Large intestine (tissue), 3 donors: Measurements from ENCODE around the gene CCNQ. TPM values are rescaled to one million over a fixed set of nuclear protein-coding genes. Genes with fewer than 3 reads are reported as not detected.

ENCODE experiments used
- DNase-seq, 2 donors: peaks; one replicate each; pipeline versions ENCODE4 v3.0.0 to v3.0.0-alpha.2; 2013
- H3K27ac ChIP-seq: one replicate; pipeline ENCODE4 v1.5.1; 2013; ENCODE audit warnings: low read length
- H3K27me3 ChIP-seq: 2 replicates; pipeline ENCODE4 v1.6.1; 2013; ENCODE audit warnings: low read length; ENCODE audit not compliant: control insufficient read depth, insufficient read depth
- H3K36me3 ChIP-seq: 2 replicates; pipeline ENCODE4 v1.6.1; 2013; ENCODE audit warnings: low read length; ENCODE audit not compliant: control insufficient read depth, insufficient read depth
- H3K4me1 ChIP-seq: one replicate; pipeline ENCODE4 v1.6.1; 2013; ENCODE audit warnings: low read length; ENCODE audit not compliant: control insufficient read depth, insufficient read depth
- H3K4me3 ChIP-seq: one replicate; pipeline ENCODE4 v1.5.1; 2013; ENCODE audit warnings: low read length
- H3K9me3 ChIP-seq: one replicate; pipeline ENCODE4 v1.6.1; 2013; ENCODE audit warnings: mild to moderate bottlenecking, low read depth, low read length, moderate library complexity; ENCODE audit not compliant: control insufficient read depth
- WGBS: methylation state at CpG from one replicate; pipeline ENCODE4 v1.1.5; 2013; ENCODE audit warnings: low lambda C conversion rate; ENCODE audit not compliant: insufficient coverage; 5-methylcytosine and 5-hydroxymethylcytosine counted together
- polyA plus RNA-seq: library from polyadenylated mRNA; unstranded; fragments of 120-200 nt; gene quantifications from one replicate; pipeline ENCODE4 v1.2.1, GENCODE V29; 2013

CCNQ gene
- polyA plus RNA-seq, 1 donor: 15.9 TPM

DNA sequence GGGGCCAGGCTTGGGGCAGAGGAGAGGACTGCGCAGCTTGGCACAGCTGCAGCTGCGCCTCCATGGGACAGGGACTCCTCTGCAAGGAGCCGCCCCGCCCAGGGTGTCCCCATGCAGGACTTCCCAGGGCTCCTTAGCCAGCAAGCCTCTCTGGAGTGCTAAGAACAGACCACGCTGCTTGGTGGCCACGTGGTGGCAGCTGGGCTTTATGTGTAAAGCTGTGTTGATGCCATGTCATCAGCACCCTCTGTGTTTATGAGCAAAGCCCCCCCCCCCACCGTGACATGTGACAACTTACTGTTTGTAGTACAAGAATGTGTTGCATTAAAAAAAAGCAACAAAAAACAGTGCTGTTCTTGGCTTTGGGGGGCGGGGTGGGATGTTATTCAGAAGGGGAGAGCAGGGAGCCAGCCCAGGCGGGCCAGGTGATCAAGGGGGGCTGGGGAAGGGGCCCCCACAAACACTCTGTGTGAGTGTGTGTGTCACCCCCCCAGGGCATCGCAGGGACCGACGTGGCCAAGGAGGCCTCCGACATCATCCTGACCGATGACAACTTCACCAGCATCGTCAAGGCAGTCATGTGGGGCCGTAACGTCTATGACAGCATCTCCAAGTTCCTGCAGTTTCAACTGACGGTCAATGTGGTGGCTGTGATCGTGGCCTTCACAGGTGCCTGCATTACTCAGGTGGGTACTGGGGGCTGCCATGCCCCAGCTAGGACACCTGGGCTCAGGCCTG lies 41.2 kb downstream of the CCNQ start:
- no peak for DNase-seq
- Histone ChIP-seq H3K27me3 (no peaks in the 10 kb centered on the region), H3K4me1 (peaks cover 4% of the 10 kb centered on the region), H3K27ac (no peak overlapping the region), H3K36me3 (no peaks in the 10 kb centered on the region), H3K9me3 (no peaks in the 10 kb centered on the region), H3K4me3 (no peak overlapping the region)
- WGBS: no CpG with 5 or more reads among the region's 19 CpGs

DNA sequence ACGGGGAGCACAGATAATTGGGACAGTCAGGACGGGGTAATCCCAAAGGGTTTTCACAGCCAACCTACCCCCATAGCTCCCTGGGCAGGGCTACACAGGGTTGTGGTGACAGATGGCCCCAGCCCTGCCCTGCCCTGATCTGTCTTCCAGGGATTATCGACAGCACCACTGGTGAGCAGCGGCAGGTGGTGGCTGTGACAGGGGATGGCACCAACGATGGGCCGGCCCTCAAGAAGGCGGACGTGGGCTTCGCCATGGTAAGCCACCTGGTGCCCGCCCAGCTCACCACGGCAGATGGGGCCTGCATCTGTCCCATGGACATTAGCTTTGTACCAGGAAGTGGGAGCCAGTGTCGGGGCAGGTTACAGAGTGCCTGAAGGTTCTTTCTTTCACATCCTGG lies 42.2 kb downstream of the CCNQ start:
- no peak overlapping the region for H3K27ac ChIP-seq
- peak in 1 of 2 donors; percentile 6 for DNase-seq
- WGBS: no CpG with 5 or more reads among the region's 12 CpGs

DNA sequence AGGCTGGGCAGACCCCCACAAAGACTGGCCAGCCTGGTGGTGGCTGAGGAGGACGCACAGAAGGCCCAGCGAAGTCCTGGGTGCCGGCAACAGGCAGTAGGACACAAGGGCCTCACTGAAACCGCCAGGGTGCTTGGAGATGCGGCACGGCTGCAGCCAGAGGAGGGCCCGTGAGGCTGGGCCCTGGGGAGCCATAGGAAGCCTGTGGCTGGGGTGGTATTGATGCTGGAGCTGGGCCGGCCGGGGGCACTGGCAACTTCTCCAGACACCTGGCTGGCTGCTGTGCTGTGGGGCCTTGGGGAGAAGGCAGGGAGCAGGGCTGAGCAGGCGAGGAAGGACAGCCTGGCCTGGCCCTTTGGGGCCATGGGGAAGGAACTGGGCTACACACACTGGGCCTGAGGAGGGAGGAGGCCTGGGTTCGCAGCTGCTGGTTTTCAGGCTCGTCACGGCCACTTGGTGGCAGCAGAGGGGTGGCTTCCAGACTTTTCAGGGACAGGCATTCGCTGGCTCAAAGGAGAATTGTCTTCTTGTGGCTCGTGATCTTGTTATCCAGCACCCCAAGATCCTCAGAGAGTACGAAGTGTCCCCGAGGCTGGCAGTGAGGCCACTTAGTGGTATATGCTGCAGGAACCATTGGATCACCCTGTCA lies 44.3 kb downstream of the CCNQ start:
- Histone ChIP-seq H3K36me3 (no peaks in the 10 kb centered on the region), H3K27me3 (no peaks in the 10 kb centered on the region), H3K4me3 (no peak overlapping the region), H3K27ac (no peak overlapping the region), H3K4me1 (peaks cover 9% of the 10 kb centered on the region), H3K9me3 (no peaks in the 10 kb centered on the region)
- WGBS: no CpG with 5 or more reads among the region's 17 CpGs
- DNase-seq: peak; percentile 52 to 54

More for the DNA sequence above, 42.2 kb downstream of the CCNQ start:
- Histone ChIP-seq H3K27me3 (no peaks in the 10 kb centered on the region), H3K4me3 (no peak overlapping the region), H3K36me3 (no peaks in the 10 kb centered on the region), H3K4me1 (peaks cover 4% of the 10 kb centered on the region), H3K9me3 (no peaks in the 10 kb centered on the region)

DNA sequence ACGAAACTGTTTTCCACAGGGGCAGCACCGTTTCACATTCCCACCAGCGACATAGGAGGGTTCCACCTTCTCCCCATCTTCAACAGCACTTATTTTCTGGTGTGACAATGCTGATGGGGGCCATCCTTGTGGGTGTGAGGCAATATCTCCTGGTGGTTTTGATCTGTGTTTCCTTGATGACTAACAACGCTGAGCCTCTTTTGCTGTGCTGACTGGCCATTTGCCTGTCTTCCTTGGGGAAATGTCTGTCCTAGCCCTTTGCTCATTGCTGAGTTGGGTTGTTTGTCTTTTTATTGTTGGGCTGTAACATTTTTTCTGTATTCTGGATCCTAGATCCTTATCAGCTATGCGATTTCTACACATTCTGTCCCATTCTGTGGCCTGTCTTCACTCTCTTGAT lies 47.8 kb downstream of the CCNQ start:
- Histone ChIP-seq H3K4me1 (peaks cover 9% of the 10 kb centered on the region), H3K9me3 (no peaks in the 10 kb centered on the region), H3K27ac (no peak overlapping the region), H3K27me3 (no peaks in the 10 kb centered on the region), H3K36me3 (no peaks in the 10 kb centered on the region), H3K4me3 (no peak overlapping the region)
- no peak for DNase-seq
- no CpG with 5 or more reads among the region's 5 CpGs for WGBS

DNA sequence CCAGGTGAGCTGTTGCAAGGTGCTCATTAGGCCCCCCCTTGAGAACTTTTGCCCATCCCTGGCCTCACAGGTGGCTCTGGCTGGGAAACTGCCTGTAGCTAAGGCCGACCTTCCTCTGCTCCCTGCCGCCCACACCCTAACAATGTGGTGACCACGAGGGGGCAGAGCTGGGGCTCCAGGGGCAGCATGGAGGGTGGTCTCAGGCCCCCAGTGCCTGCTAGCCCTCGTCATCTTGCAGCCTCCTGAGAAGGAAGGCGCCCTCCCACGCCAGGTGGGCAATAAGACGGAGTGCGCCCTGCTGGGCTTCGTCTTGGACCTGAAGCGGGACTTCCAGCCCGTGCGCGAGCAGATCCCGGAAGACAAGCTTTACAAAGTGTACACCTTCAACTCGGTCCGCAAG lies 49.1 kb downstream of the CCNQ start:
- no peak for DNase-seq
- H3K36me3 ChIP-seq: no peaks in the 10 kb centered on the region
- H3K27ac ChIP-seq: no peak overlapping the region
- H3K4me1 ChIP-seq: peaks cover 9% of the 10 kb centered on the region
- H3K27me3 ChIP-seq: no peaks in the 10 kb centered on the region
- H3K4me3 ChIP-seq: no peak overlapping the region
- no peaks in the 10 kb centered on the region for H3K9me3 ChIP-seq
- WGBS: no CpG with 5 or more reads among the region's 16 CpGs

DNA sequence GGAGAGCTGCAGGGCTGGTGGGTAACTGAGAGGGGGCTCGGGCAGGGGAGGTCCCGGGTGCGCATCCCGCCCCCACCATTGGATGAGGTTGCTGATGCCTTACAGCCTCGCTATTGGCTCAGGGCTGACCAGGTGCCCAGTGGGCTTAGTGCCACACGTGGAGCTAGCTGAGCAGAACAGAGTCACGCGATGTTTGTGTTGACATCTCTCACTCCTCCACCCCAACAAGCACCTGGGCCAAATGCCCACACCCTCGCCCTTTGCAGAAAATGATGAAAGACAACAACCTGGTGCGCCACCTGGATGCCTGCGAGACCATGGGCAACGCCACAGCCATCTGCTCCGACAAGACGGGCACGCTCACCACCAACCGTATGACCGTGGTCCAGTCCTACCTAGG lies 49.7 kb downstream of the CCNQ start:
- no peaks in the 10 kb centered on the region for H3K27me3 ChIP-seq
- WGBS: no CpG with 5 or more reads among the region's 17 CpGs
- H3K4me3 ChIP-seq: no peak overlapping the region
- DNase-seq: no peak
- H3K9me3 ChIP-seq: no peaks in the 10 kb centered on the region
- no peak overlapping the region for H3K27ac ChIP-seq
- H3K4me1 ChIP-seq: peaks cover 13% of the 10 kb centered on the region
- H3K36me3 ChIP-seq: no peaks in the 10 kb centered on the region

DNA sequence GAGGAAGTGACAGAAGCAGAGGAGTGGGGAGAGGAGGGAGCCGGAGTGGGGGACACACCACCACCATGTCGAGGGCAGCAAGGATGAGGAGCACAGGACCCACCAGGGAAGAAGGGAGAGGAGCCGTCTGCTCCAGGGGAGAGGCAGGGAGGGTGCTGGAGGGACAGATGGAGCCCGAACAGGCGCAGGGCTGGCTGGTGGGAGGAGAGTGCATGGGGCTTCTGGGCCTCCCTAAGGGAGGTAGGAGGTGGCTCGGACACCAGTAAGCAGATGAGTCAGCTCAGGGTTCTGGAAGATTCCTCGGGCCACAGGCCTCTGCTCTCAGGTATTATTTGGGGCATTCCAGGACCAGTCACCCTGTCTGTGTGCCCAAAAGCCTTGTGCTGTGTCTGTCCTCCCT lies 51.7 kb downstream of the CCNQ start:
- H3K9me3 ChIP-seq: no peaks in the 10 kb centered on the region
- no peak overlapping the region for H3K27ac ChIP-seq
- no peaks in the 10 kb centered on the region for H3K36me3 ChIP-seq
- H3K4me3 ChIP-seq: no peak overlapping the region
- DNase-seq: no peak
- no CpG with 5 or more reads among the region's 7 CpGs for WGBS
- H3K4me1 ChIP-seq: peaks cover 22% of the 10 kb centered on the region
- H3K27me3 ChIP-seq: no peaks in the 10 kb centered on the region

DNA sequence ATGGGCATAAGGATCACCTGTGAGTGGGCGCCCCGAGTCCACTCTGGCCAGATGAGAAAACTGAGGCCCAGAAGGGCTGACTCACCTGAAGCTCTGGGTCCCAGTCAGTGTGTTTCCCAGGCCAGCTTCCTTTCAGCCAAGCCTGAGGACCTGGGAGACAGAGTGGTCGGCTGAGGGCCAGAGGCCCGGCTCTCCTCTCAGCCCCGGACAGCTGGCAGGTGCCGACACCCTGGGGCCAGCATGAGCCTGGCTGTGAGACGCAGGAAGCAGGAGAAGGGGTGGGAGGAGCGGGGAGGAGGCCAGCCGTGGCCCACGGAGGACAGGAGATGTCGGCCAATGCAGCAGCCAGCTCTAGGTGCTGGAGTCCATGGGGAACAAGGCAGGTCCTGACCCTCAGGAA lies 52.6 kb downstream of the CCNQ start:
- Histone ChIP-seq H3K27me3 (no peaks in the 10 kb centered on the region), H3K36me3 (no peaks in the 10 kb centered on the region), H3K27ac (no peak overlapping the region), H3K9me3 (no peaks in the 10 kb centered on the region), H3K4me1 (peaks cover 22% of the 10 kb centered on the region), H3K4me3 (no peak overlapping the region)
- no peak for DNase-seq
- WGBS: no CpG with 5 or more reads among the region's 11 CpGs

DNA sequence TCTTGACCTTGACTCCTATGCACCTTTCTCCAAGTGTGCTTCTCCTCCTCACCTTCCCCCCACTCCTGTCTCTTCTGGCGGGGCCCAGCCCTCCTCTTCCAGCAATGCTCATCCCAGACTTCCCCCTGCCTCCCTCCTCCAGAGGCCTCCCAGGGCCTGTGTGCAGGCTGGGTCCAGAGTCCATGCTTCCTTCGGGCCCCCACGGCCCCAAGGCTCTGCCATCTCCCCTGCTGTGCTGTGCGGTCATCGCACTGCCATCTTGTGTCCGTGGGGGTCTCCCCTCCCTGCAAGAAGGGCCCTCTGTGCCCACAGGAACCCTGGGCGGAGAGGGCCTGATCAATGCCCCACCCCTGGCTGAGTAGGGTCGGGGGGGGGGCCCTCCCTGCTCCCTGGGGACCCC lies 54.2 kb downstream of the CCNQ start:
- WGBS: no CpG with 5 or more reads among the region's 8 CpGs
- Histone ChIP-seq H3K4me1 (peaks cover 18% of the 10 kb centered on the region), H3K36me3 (no peaks in the 10 kb centered on the region), H3K9me3 (no peaks in the 10 kb centered on the region), H3K27ac (peak overlapping the region; percentile 42), H3K27me3 (no peaks in the 10 kb centered on the region), H3K4me3 (no peak overlapping the region)
- peak; percentile 65 to 80 for DNase-seq

DNA sequence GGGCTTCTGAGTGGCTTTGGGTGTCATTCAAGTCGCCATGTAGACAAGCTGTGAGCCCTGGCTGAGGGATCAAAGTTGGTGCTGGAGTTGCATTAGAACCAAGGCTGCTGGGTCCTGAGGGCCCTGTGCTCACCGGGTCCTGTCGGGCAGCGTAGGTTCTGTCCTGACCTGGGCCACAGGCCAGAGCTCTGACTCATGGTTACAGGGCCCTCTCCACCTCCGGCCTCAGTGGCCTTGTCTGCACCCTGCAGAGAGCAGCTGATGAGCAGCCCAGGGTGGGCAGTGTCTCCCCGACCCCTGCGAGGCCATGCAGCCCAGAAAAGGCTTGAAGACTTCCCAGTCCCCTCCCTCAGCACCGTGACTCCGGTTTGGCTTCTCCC lies 59.0 kb downstream of the CCNQ start:
- Histone ChIP-seq H3K9me3 (no peaks in the 10 kb centered on the region), H3K4me1 (peaks cover 17% of the 10 kb centered on the region), H3K4me3 (no peak overlapping the region), H3K27me3 (no peaks in the 10 kb centered on the region), H3K27ac (no peak overlapping the region), H3K36me3 (no peaks in the 10 kb centered on the region)
- WGBS: no CpG with 5 or more reads among the region's 9 CpGs
- DNase-seq: no peak
